Aorta (tissue), 4 donors: ENCODE measurements around the gene TCF20. TPM values are rescaled to one million over a fixed set of nuclear protein-coding genes. Genes with fewer than 3 reads are reported as not detected.

Source experiments
- polyA plus RNA-seq, 2 donors: library from polyadenylated mRNA; stranded (reverse); fragments of 200-250 nt; gene quantifications; one replicate each; pipeline ENCODE4 v1.2.3, GENCODE V29; 2013
- total RNA-seq, 2 donors: library from RNA; stranded (reverse); fragmentation: NEBNext Ultra II Directional; extraction: Animal tissue kit (Norgen Biotek cat#: 25700); gene quantifications; one replicate each; pipeline ENCODE4 v1.2.1, GENCODE V29; 2021
- donor health status: healthy with polysubstance abuse.
- donor health status: Bipolar disorder and iron deficiency.
- donor health status: DM: no; HTN: no; CAD: no.
- donor health status: DM: yes; HTN: yes; CAD: no.

The TCF20 gene
- total and polyA plus RNA-seq, 4 donors = 6.1 to 42.9 (median 18.4) TPM

Other genes starting within 250 kb of the TCF20 start
- 10 to 100 TPM; 22.3 to 27.6 TPM for gene NAGA, start 199.8 kb downstream of the TCF20 start, total RNA-seq
- gene NAGA, start 199.8 kb downstream of the TCF20 start, polyA plus RNA-seq = 10 to 100 TPM in 1 of 2 donors, 1 to 10 TPM in 1; 8.4 to 16.3 TPM
- 10 to 100 TPM; 14.4 to 24.4 TPM for gene PHETA2, start 196.4 kb downstream of the TCF20 start, total RNA-seq
- 10 to 100 TPM; 12.8 to 16.6 TPM for gene PHETA2, start 196.4 kb downstream of the TCF20 start, polyA plus RNA-seq
- 10 to 100 TPM; 62.9 to 71.3 TPM for gene SMDT1, start 191.0 kb downstream of the TCF20 start, total RNA-seq
- gene SMDT1, start 191.0 kb downstream of the TCF20 start, polyA plus RNA-seq = 100 to 1,000 TPM in 1 of 2 donors, 10 to 100 TPM in 1; 93.8 to 143 TPM
- 10 to 100 TPM; 30.6 to 34.1 TPM for gene NDUFA6, start 179.9 kb downstream of the TCF20 start, total RNA-seq
- 10 to 100 TPM; 72.3 to 81.5 TPM for gene NDUFA6, start 179.9 kb downstream of the TCF20 start, polyA plus RNA-seq
- 1 to 10 TPM; 1.0 to 1.1 TPM for gene CYP2D6, start 139.8 kb downstream of the TCF20 start, total RNA-seq
- gene CYP2D6, start 139.8 kb downstream of the TCF20 start, polyA plus RNA-seq = 1 to 10 TPM; 1.8 to 3.8 TPM
- 10 to 100 TPM in 1 of 2 donors, 1 to 10 TPM in 1; 5.3 to 10.5 TPM for gene NFAM1, start 161.8 kb upstream of the TCF20 start, total RNA-seq
- 1 to 10 TPM in 1 of 2 donors, under 1 TPM in 1; 0.38 to 2.6 TPM for gene NFAM1, start 161.8 kb upstream of the TCF20 start, polyA plus RNA-seq
- gene RRP7A, start 249.1 kb upstream of the TCF20 start, total RNA-seq = 10 to 100 TPM; 36.0 to 38.9 TPM
- gene RRP7A, start 249.1 kb upstream of the TCF20 start, polyA plus RNA-seq = 10 to 100 TPM in 1 of 2 donors, 1 to 10 TPM in 1; 5.3 to 20.3 TPM